Dermis microvascular lymphatic vessel endothelial cell (primary cell): ENCODE results near the gene ELF1. TPM values are rescaled to one million over a fixed set of nuclear protein-coding genes. Genes with fewer than 3 reads are reported as not detected.

Source experiments
- DNase-seq, 2 donors: peaks; one replicate each; pipeline versions ENCODE4 v3.0.0 to v3.0.0-alpha.2; 2010; ENCODE audit warnings: low read depth in 2 of 2
- total RNA-seq: library from RNA; depleted of rRNA; stranded (reverse); fragments of >200 nt; gene quantifications from 2 replicates; pipeline ENCODE4 v1.2.1, GENCODE V29; 2014

ELF1 gene
- total RNA-seq, result 71.9 and 106 TPM in 2 replicates

DNA sequence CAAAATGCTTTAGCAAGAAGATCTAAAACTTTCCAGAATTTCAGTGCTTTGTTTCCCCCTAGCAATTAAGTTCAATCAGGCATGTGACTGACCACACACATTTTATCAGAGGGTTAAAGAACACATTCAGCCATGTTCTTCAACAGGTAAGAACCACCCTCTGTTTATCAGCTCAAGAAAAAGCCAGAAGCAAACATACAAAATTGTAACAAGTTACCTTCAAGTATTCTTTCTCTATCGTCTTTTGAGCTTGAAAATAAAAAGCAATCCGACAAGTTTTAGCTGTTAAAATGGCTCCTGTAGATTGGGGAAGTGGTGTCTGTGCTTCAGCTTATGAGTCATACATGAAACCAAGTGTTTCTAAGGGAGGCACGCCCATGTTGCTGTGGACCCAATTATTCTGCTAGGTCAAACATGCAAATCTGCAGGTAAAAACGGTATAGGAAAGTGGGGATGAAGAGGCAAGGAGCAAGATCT, at the start of gene ELF1:
Gene ELF1, minus strand, starts transcription at position 306 of the 477 bp plus-strand sequence. CDS start 37,262 bp downstream, outside the sequence.
- peak; percentile 27 to 79 for DNase-seq

DNA sequence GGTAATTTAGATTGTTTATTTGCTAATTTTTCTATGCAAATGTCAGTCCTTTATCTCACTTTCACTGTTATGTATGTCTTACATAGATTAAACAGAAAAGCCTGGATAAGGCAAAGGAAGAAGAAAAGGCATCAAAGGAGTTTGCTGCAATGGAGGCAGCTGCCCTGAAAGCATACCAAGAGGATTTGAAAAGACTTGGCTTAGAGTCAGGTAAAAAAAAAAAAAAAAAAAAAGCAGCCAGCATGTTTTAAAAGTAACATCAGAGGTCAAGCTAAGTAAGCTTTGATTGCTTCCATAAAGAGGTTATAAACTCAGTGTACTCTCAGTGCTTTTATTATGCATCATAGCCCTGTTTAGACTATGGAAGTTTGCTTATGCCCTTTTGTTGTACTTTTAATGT, 46.0 kb upstream of the ELF1 start:
- DNase-seq, result peak in 1 of 2 donors; percentile 61

DNA sequence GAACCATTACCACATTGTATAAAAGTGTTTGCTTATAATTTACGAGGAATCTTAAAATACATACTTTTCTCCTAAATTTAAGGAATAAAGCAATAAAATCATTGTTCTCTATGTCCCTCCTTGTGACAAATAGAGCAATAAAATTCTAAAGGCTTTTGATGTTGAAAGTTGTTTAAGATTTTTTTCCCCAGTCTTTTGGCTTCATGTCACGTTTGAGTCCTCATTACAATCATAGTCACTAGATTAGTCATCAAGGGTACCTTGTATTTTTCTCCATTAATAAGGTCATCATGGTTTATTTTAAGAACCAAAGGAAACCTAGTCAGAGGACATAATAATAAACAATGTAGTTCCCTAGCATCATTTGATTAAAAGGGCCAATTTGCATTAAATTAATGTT, 45.4 kb upstream of the ELF1 start:
- peak in 1 of 2 donors; percentile 76 for DNase-seq

DNA sequence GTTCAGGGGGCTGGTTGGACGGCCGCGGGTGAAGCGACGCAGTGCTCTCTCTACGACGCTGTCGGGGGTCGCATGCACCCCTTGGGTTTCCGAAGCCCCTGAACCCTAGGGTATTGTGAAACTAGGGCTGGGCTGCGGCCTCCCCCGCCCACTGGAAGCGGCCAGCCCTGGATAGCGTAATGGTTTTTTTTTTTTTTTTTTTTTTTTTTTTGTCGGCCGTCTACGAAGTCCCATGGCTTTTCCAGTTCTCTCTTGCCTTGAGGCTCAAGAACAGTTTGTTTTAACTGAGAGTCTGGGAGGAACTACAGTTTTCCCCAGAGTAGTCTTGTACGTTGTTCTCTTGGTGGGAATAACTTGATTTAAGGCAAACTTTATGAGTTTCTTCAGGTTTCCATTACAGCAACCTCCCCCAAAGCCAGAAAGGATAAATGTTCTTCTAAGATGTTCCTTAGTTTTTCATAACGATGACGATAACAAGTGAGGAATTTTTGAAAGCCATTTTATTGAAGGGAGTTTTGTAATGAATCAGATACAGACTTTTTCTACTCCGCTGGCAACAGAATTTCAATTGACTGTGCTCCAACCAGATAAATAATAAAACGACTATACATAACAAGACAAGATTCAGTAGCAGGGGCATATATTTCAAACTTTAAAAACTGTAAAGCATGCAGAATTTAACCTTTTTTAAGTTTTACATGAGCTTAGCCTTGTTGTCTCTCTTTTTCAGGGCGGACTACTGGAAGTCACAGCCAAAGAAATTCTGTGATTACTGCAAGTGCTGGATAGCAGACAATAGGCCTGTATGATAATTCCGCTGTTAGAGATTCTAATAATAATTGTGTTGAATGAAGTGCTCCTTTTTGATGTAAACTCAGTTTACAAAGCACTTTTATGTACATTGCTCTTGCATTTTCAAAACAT, 43.1 kb upstream of the ELF1 start:
- peak; percentile 52 to 79 for DNase-seq

DNA sequence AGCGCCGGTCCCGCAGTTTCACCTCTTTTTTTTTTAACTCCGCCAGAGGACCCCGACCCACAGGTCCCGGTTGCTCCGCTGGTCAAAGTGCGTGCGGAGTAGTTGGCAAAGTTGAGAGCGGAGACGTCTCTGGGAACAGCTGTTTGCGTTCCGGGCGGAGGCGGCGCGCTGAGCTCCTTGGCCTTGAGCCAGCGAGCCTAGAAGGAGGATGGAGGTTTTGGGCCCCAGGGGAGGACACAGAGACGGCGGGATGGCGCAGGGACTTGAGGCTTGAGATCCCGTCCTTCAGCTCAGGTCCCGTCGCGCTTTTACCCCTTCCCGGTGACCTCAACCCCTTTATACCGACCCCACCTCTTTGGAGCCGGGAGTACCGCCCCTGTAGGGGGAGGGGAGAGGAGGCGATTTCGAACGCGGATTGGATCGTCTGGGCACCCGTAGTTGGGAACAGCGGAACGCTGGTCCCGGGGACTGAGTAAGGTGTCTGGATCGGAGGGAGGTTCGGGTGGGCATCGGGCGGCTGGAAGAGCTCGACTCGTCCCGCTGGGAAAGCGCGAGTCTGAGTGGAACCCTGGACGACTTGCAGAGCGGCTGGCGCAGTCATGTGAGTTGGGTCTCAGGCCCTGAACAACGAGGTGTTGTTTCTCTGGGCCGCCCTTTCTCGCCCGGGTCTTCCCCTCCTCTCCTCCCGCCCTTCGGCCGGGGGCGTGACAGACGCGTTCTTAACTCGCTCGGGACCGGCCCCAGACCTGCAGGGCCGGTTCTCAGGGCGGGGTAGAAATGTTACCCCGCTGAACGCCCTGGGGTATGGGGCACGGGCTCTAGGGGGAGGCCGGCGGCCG, 42.2 kb upstream of the ELF1 start, which contains the start of gene WBP4:
Gene WBP4, plus strand, starts transcription at position 435 of the 839 bp plus-strand sequence. Its CDS starts 165 bp downstream, at position 600.
- DNase-seq, result peak; percentile 94 to 96

DNA sequence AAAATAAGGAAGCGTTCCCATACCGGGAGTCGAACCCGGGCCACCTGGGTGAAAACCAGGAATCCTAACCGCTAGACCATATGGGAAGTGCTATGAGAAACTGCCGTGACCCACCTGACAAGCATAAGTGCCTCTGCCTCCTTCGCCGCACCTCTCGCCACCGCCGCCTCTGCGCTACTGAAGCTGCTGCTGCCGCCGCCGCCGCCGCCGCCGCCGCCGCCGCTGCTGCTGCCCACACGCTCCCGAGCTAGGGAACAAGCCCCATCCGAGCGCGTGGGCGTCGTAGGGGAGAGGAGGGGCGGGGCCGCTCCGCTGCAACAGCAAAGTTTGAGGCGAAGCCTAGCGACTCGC, 41.6 kb upstream of the ELF1 start:
- DNase-seq, result peak; percentile 37 to 86

DNA sequence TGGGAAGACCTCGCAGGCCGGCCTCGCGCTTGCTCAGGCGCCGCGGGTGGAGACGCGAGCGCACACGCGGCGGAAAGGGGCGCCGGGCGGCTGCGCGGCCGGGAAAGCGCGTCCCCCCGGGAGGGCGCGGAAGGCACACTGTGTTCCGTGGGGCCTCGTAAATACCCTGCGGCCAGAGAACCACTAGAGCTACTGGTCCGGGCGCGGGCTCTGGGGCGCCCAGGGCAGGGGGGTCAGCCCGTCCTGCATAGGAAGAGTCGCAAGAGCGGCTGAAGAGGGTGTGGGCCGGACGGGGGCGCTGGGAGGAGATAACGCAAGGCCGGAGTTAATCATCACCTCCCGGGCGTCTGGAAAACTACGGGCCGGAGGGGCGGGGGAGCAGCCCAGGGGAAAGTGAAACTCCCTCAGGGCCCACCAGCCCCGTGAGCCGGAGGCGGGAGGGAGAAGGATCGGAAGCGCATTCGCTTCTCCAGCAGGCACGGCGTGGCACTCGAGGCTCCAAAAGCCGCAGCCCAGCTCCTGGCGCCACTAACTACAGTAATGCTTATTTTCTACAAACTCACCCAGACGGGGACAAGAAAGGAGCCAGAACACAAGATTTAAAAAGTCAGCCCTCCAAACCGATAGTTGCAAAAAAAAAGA, 41.1 kb upstream of the ELF1 start:
- DNase-seq, result peak; percentile 72 to 92

DNA sequence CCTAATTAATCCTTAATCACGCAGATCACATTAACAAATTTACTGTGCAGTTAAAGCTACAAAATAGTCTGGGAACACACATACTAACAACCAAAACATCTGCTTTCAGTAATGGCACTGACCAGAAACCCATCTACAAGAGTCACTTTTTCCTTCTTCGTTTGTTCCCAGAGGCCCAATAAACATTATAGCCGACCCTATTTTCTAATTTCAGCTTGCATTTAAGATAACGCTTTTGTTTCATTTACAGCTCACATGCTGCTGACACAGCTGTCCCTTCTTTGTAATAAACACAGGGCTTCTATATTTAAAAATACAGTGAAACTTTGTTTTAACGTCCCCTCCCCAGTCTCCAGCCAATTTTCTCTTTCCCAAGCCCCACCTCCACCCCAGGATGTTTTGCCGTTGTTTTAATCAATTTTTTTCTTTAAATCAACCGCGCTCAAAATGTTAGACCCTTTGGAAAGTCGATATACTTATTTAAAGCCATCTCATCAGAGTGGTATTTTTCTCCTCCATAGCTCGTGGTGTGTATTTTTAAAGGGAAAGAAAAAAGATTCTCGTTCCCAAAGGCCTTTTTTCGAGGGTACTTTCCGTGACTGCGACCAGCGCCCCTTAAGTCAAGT, 40.5 kb upstream of the ELF1 start:
- peak in 1 of 2 donors; percentile 57 for DNase-seq

DNA sequence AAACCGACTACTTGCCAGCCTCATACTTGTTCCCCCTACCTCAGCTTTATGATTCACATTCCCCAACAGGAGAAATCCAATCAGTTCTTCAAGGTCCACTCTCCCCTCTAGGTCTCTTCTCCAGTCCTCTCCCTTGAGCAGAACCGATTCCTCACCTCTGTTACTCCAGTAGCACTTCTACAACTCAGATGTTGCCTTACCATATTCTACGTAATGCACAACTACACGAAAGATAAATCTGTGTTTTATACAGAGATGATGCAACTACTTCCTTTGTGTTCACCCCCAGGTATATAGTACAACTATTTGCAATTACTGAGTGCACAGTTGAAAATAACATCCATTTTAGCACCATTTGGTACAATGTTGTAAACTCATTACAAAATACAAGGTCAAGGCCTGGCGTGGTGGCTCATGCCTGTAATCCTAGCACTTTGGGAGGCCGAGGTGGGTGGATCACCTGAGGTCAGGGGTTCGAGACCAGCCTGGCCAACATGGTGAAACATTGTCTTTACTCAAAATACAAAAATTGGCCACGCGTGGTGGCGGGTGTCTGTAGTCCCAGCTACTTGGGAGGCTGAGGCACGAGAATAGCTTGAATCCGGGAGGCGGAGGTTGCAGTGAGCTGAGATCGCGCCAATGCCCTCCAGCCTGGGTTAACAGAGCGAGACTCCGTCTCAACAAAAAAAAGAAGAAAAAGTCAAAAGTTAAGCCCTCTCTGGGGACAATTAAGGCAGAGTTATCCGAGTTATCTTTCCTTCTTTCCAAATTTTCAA, 39.4 kb upstream of the ELF1 start:
- no peak for DNase-seq

DNA sequence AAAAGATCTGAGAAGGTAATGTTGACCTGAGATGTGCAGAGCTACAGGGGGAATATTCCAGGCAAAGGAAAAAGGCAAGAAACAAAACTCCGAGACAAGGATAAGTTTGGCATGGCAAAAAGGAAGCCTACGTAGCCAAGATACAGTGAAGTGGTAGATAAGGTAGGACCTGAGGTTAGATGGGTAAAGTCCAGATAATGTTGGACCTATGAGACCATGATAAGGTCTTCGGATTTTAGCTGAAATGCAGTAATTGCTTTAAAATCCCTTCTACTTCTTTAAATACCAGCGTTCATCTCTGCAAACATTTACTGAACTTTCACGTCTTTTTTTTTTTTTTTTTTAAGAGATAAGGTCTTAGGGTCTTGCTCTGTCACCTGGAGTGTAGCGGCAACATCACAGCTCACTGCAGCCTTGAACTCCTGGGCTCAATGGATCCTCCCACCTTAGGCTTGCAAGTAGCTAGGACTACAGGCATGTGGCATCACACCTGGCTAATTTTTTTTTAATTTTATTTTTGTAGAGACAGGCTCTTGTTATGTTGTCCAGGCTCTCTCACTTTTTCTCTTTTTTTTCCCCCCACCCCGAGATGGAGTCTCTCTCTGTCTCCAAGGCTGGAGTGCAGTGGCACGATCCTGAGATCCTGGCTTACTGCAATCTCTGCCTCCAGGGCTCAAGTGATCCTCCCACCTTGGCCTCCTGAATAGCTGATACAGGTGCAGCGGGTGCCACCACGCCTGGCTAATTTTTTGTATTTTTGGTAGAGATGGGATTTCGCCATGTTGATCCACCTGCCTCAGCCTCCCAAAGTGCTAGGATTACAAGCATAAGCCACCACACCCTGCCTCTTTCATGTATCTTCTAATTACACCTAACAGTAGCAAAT, 38.0 kb upstream of the ELF1 start:
- no peak for DNase-seq

DNA sequence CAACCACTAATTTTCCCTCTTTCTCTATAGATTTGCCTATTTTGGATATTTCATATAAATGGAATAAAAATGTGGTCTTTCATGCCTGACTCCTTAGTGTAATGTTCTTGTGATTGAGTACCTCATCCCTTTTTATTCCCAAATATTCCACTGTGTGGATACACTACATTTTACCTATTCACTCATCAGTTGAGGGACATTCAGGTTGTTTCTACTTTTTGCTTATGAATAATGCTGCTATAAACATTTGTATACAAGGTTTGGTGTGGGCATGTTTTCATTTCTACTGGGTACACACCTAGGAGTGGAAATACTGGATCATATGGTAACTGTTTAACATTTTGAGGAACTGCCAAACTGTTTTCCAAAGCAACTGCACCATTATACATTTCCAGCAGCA, 37.1 kb upstream of the ELF1 start:
- no peak for DNase-seq

DNA sequence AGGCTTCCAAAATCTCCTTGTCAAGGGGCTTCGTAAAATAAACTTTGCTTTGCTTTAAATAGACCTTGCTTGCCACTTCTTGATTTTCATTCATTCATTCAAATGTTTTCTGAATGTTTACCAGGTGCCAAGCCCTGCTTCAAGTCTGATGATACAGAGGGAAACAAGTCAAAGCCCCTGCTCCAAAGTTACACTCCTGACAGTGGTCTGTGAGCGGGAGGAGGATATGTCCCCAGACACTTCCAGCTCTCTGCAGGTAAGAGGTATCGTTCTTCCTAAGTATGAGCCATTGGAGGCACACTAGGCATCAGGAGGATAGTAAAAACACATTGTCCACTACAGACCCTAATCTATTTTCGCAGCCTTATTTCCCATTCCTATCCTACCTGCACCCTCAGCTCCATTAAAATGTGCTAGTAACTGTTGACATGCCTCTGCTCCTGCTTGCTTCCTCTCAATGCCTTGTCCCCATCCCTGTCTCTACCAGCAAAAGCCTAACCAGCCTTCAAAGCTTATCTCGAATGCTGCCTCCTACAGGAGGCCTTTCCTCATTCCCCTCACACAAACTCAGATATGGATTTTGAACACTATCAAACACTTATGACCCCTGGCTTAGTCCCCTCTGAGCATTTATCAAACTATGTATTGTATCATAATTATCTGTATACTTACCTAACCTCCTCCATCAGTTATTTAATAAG, 36.0 kb upstream of the ELF1 start:
- no peak for DNase-seq

DNA sequence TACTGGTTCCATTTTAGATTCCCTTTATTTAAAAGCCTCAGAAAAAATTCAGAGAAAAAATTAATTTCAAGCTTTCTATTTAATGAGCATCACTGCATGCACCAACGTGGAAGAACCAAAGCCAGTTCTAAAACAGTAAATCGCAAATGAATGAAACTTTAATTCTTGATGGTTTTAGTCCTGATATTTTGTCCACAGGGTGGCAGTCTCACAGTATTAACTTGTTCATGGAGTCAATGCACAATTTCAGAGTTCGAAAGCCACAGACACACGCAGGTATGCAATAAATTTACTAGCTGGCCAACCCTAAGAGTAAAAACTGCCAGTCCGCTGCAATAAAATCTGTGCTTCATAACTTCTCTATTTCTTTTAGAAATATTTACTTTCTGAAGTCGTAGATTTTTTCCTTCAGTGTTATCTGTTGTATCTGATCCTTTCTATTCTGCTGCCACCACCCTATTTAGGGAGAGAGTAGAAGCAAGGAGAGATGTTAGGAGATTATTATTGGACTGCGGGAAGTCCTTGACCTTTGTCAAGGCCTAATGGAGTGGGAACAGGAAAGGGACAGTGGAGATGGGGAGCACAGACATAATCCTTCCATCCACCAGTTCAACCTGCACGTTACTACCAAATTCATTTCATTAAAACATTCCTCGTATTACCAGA, 35.2 kb upstream of the ELF1 start:
- DNase-seq, result peak; percentile 60 to 70

DNA sequence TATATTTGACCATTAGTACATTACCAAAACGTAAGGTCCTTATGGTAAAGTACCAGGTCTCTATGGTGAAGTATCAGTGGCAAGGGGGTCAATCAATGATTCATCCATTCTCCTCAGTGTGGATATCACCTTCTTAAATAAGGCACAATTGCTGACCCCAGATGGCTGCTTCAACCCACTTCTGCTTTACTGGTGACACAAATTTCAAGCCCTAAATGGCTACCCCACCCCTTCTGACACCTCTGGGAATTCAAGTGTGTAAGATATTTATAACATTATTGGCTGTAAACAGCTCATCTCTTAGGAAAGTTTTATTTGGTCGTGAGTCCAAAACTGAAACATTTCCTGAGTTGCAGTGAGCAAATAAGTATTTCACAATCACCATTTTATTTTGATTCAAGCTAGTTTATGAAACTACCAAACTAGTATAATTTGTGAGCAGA, 34.3 kb upstream of the ELF1 start:
- peak; percentile 30 to 54 for DNase-seq

DNA sequence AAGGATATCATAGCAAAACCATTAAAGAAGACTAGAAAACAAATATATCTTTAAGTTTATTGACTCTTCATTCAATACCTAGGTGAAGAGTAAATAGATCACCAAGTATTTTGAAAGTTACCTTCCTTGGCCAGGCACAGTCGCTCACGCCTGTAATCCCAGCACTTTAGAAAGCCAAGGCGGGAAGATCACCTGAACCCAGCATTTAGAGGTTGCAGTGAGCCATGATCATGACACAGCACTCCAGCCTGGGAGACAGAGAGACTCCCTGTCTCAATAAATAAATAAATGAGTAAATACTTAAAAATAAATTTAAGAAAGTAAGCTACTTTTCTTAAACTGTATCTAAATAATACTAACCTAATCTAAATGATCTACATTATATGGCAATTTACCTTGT, 33.3 kb upstream of the ELF1 start:
- DNase-seq, result no peak

DNA sequence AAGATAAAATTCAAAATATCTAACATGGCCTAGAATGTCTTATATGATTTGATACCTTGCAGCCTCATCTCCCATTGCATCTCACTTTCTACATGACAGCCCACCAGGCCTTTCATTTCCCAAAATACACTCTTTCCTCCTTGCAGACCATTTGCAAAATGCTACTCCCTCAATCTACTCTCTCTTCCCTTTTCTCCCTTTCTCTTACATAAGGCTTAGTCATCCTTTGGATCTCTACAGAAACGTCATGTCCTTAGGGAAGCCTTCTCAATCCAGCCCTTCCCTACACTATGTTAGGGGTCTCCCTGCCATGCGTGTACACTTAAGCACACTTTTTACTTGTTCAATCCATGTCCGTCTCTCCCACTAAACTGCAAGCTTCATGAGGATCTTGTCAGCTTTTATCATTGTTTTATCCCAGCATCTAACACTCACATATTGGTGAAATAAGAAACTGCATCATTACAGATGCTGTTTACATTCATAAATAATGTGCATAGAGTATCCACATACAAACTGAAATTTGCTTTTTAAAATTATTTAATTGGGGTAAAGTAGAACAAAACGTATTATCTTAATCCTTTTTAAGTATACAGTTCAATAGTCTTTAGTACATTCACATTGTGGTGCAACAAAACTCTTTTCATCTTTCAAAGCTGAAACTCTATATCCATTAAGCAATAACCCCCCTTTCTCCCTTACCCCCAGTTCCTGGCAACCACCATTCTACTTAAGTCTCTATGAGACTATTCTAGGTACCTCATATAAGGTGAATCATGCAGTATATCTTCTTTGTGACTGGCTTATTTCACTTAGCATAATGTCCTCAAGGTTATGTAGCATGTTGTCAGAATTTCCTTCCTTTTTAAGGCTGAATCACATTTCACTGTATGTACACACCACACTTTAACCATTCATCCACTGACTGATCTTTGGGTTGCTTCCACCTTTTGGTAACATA, 30.6 kb upstream of the ELF1 start:
- DNase-seq, result peak in 1 of 2 donors; percentile 80

DNA sequence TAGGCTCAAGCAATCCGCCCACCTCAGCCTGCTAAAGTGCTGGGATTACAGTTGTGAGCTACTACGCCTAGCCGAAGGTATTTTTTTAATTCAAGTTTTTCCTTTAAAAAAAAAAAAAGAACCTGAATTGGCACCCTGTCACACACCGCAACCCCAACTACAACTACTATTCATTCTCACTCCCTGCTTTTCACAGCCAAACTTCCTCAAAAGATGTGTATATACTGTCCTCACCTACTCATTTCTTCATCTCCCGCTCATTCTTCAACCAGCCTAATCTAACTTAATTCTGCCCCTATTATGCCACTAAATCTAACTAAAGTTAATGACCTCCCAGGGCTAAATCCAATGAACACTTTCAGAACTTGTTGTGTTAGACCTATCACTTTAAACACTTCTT, 29.5 kb upstream of the ELF1 start:
- DNase-seq, result no peak
